NOMO-1 treated with DMSO at 0.1 percent for 48 hours (cell line): Measurements from ENCODE around the gene AGRN.

Source experiments
- DNase-seq: peaks from one replicate; lab custom pipeline; 2025; ENCODE audit not compliant: unreplicated experiment; lab: John Stamatoyannopoulos, UW

AGRN gene

DNA sequence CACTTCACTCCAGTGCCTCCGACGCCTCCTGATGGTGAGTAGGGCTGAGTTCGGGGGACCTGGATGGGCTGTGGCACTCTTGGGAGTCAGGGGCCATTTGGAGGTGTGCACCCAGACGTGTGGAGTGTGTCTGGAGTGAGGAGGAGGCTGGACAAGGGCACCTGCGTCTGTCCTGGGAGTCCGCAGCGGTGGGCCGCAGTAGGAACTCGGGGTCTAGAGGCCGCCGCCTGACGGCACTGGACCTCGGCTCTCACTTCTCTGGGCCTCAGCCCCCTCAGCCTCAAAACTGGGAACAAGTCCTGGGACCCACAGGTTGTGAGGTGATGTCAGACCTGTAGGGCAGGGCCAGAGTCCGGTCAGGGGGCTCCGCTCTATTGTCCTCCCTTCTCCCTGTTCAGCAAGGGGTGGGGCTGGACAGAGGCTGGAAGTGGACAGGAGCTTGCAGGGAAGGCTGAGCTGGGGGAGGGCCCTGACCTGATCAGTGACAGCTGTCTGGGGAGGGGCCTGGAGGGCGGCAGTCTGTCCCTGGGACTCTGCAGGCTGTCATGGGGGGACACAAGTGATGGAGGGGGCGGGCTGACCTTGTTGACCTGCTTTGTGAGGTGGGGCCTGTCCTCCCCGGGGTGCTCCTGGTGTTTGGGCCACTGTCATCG, 15.5 kb downstream of the AGRN start:
- no peak for DNase-seq

- no peak for DNase-seq
Measured at GRCh38 chr1:1037366-1038327, 17.7 kb downstream of the AGRN start.

- DNase-seq = peak; percentile 91
Measured at GRCh38 chr1:1038694-1039093, 18.8 kb downstream of the AGRN start.

DNA sequence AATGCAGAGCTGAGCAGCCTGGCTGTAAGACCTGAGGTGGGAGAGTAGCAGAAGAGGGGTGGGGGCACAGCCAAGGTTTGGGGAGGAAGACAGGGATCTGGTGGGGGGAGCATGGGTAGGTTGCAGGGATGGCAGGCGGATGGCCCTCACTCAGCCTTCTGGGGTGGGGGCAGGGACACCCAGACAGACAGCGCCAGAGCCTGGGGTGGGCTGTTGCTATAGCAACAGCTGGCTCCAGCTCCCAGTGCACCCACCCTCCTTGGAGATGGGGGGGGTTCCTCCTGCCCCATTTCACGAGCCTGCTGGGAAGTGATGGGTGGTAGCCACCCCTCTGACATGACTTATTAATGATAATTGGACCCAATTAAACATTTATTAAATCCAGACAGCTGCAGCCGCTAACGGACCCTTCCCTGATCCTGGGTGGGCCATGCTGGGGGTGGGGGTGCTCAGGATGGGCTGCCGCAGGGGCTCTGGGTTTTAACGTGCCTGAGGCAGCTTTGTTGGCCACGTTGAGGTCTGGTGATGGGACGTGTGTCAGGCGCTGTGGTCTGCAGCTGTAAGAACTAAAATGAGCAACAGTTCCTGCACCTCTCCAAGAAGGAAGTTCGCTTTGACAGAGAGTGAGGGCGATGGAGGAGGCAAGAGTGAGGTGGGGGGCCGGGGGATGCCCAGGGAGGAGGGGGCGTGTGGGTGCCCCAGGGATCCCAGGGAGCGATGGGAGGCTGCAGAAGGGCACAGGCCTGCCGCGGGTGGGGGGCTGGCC, 19.4 kb downstream of the AGRN start:
- peak; percentile 57 for DNase-seq

- DNase-seq = peak; percentile 43
Measured at GRCh38 chr1:1040004-1040991, 20.4 kb downstream of the AGRN start.

DNA sequence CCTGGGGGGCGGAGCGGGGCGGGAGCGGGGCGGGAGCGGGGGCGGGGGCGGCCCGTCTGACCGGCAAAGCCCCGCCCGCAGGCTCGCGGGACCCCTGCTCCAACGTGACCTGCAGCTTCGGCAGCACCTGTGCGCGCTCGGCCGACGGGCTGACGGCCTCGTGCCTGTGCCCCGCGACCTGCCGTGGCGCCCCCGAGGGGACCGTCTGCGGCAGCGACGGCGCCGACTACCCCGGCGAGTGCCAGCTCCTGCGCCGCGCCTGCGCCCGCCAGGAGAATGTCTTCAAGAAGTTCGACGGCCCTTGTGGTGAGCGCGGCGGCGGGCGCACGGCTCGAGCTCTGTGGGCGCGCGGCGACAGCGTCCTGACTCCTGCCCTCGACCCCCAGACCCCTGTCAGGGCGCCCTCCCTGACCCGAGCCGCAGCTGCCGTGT, 21.2 kb downstream of the AGRN start:
- DNase-seq = no peak

- no peak for DNase-seq
Measured at GRCh38 chr1:1041873-1042272, 22.0 kb downstream of the AGRN start.

DNA sequence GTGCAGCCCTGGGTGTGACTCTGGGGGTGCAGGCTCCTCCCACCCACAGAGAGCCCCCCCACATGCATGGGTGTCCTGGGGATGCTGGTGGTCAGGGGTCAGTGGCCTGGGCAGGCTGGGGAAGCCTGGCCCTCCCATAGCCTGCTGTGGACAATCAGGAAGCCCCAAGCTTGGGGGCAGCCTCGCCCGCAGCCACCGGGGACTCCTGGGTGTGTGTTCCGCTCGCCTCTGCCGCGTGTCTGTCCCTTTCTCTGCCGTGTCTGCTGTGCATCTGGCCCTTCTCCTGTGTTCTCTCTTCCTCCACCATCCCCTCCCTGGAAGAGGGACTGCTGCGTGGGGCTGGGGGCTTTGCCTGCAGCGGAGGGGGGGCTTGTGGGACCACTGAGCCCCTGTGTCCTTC, 22.9 kb downstream of the AGRN start:
- no peak for DNase-seq

- DNase-seq = no peak
Measured at GRCh38 chr1:1043411-1043810, 23.5 kb downstream of the AGRN start.

GRCh38 chr1:1043921-1044320, 24.0 kb downstream of the AGRN start:
- no peak for DNase-seq

DNA sequence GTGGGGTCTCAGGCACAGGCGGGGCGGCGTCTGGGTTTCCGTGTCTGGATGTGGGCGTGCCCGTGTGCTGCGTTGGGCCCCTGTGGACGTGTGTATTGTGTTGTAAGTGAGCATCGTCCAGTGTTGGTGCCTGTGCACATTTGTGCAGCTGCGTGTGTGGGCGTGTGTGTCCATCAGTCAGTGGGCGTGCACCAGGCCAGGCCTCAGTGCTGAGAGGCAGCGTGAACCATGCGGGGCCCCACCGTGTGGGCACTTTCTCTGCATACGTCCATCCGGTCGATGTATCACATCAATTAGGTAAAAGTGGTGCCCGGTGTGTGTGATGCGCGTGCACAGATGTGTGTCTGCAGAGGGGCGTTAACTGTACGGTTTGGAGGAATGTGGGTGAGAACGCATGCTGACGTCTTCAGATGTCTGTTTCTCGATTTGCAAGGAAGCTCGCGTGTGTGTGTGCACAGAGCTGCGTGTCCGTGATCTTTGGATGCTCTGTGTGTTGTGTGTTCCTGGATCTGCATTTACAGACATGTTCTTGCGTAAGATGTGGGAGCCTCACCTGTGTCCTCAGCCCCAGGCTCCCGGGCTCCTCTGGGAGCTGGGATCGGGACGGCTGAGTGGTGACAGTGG, 24.6 kb downstream of the AGRN start:
- DNase-seq = no peak

GRCh38 chr1:1045129-1045528, 25.2 kb downstream of the AGRN start:
- no peak for DNase-seq

DNA sequence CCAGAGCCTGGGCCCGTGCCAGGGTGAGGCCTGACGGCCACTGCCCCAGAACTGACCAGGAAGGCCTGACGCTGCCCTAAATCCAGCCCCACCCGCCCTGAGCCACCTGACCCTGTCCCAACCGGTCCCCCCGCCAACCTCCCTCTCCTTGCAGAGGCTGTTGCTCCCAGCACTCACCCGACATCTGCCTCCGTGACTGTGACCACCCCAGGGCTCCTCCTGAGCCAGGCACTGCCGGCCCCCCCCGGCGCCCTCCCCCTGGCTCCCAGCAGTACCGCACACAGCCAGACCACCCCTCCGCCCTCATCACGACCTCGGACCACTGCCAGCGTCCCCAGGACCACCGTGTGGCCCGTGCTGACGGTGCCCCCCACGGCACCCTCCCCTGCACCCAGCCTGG, 26.3 kb downstream of the AGRN start:
- no peak for DNase-seq

DNA sequence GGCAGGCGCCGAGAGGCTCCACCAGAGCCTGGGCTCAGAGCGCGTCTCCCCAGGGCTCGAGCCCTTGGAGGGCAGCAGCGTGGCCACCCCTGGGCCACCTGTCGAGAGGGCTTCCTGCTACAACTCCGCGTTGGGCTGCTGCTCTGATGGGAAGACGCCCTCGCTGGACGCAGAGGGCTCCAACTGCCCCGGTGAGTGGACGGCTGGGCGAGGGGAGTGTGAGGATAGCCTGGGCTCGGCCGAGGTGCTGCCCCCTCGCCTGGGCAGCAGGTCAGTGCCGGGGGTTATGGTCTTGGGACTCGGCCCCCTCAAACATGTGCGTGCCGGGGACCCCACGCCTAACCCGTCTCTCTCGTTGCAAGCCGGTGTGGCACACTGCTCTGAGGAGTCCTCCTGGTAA, 26.8 kb downstream of the AGRN start:
- DNase-seq = no peak

GRCh38 chr1:1047407-1047806, 27.5 kb downstream of the AGRN start:
- no peak for DNase-seq

DNA sequence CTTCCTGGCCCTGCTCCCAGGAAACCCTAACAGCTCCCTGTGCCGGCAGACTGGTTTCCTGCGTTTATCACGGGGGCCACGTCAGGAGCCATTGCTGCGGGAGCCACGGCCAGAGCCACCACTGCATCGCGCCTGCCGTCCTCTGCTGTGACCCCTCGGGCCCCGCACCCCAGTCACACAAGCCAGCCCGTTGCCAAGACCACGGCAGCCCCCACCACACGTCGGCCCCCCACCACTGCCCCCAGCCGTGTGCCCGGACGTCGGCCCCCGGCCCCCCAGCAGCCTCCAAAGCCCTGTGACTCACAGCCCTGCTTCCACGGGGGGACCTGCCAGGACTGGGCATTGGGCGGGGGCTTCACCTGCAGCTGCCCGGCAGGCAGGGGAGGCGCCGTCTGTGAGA, 28.0 kb downstream of the AGRN start:
- no peak for DNase-seq

DNA sequence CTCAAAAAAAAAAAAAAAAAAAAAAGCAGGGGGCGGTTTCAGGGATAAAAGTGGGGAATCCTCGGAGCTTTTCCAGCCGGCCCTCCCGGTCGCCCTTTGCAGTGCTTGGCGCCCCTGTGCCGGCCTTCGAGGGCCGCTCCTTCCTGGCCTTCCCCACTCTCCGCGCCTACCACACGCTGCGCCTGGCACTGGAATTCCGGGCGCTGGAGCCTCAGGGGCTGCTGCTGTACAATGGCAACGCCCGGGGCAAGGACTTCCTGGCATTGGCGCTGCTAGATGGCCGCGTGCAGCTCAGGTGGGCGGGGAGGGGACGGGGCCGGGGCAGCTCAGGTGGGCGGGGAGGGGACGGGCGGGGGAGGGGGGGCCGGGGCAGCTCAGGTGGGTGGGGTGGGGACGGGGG, 28.8 kb downstream of the AGRN start:
- no peak for DNase-seq

DNA sequence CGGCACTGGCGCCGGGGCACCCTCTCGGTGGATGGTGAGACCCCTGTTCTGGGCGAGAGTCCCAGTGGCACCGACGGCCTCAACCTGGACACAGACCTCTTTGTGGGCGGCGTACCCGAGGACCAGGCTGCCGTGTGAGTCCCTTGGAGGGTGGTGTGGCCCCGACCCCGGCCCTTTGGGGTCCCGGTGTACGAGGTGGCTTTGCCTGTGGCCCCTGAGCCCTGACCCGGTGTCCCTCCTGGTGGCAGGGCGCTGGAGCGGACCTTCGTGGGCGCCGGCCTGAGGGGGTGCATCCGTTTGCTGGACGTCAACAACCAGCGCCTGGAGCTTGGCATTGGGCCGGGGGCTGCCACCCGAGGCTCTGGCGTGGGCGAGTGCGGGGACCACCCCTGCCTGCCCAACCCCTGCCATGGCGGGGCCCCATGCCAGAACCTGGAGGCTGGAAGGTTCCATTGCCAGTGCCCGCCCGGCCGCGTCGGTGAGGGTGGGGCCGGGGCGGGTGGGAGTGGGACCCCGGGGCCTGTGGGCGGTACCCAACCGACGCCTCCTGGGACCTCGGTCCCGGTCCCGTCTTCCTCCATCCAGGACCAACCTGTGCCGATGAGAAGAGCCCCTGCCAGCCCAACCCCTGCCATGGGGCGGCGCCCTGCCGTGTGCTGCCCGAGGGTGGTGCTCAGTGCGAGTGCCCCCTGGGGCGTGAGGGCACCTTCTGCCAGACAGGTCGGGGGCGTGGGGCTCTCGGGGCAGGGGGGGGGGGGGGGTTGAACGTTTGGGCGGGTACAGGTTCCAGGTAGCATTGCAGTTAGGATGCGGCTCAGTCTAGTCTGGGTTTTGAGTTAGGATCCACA, 29.6 kb downstream of the AGRN start:
- no peak for DNase-seq

DNA sequence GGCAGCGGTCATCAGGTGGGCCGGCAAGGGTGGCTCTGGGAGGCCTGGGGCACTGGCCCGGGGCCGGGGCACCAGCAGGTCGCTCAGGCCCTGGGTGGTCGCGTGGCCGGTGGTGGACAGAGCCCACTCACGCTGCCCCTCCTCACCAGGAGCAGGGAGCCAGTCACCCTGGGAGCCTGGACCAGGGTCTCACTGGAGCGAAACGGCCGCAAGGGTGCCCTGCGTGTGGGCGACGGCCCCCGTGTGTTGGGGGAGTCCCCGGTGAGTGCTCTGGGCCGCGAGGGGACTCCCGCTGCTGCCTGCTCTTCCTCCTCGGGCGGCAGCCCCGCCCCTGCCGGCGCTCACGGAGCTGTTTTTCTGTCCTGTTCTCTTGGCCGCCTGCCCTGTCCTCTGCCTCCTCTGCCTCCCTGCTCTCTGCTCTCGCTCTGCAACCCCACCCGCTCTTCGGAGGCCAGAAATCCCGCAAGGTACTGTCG, 30.7 kb downstream of the AGRN start:
- DNase-seq = no peak
